Spleen (tissue), 11 donors: ENCODE measurements around the gene SERPINE1. TPM values are rescaled to one million over a fixed set of nuclear protein-coding genes. Genes with fewer than 3 reads are reported as not detected.
A peak's percentile ranks its signal among the peaks of the same experiment; 100 is the strongest.
"Not testable (repeated sequence)": the region's sequence is repeated elsewhere in the genome, so short reads cannot be mapped to it uniquely, and the experiment has no call there.

Experiments used
- DNase-seq: peaks from one replicate; pipeline ENCODE4 v3.0.0-alpha.2; 2020
- H3K27ac ChIP-seq, 8 donors: fragments of 200-600 bp; sonication (generic) in 7 of 8; 1 replicate in 4 of 8; 2 replicates in 4 of 8; pipeline versions ENCODE4 v1.5.0 to v1.8.0; 2016 to 2021; ENCODE audit warnings: inconsistent platforms in 4 of 8, mild to moderate bottlenecking in 4 of 8, moderate library complexity in 1 of 8
- H3K27me3 ChIP-seq, 7 donors: fragments of 200-600 bp; sonication (generic) in 6 of 7; replicated peaks in 1 of 7; 1 replicate in 4 of 7; 2 replicates in 3 of 7; pipeline versions ENCODE4 v1.5.0 to v1.8.0; 2016 to 2021; ENCODE audit warnings: inconsistent platforms in 3 of 7, mild to moderate bottlenecking in 1 of 7
- H3K36me3 ChIP-seq, 6 donors: fragments of 200-600 bp; sonication (generic) in 5 of 6; 1 replicate in 4 of 6; 2 replicates in 2 of 6; pipeline versions ENCODE4 v1.5.0 to v1.8.0; 2016 to 2021; ENCODE audit warnings: inconsistent platforms in 2 of 6
- H3K4me1 ChIP-seq, 6 donors: fragments of 200-600 bp; sonication (generic) in 5 of 6; 1 replicate in 3 of 6; 2 replicates in 3 of 6; pipeline versions ENCODE4 v1.5.0 to v1.8.0; 2016 to 2021; ENCODE audit warnings: inconsistent platforms in 3 of 6
- H3K4me3 ChIP-seq, 8 donors: fragments of 200-600 bp; sonication (generic) in 7 of 8; 1 replicate in 4 of 8; 2 replicates in 4 of 8; pipeline versions ENCODE4 v1.5.0 to v1.8.0; 2016 to 2021; ENCODE audit warnings: inconsistent platforms in 4 of 8, mild to moderate bottlenecking in 4 of 8, moderate library complexity in 2 of 8
- H3K9me3 ChIP-seq, 8 donors: fragments of 200-600 bp; sonication (generic) in 7 of 8; 1 replicate in 4 of 8; 2 replicates in 4 of 8; pipeline versions ENCODE4 v1.5.0 to v1.8.0; 2016 to 2021; ENCODE audit warnings: inconsistent platforms in 4 of 8
- POLR2A ChIP-seq, 3 donors: fragments of 450-650 bp; IDR thresholded peaks; one replicate each; pipeline ENCODE4 v1.5.1; 2017; ENCODE audit warnings: antibody characterized with exemption in 3 of 3, mild to moderate bottlenecking in 1 of 3
- POLR2AphosphoS5 ChIP-seq, 3 donors: sonication (generic); formaldehyde crosslinking; IDR thresholded peaks; one replicate each; pipeline ENCODE4 v1.5.1; 2017; ENCODE audit warnings: antibody characterized with exemption in 3 of 3
- WGBS, 5 donors: extraction: QIAGEN DNeasy Blood & Tissue Kit in 3 of 5; methylation state at CpG; one replicate each; pipeline versions ENCODE4 v1.1.5 to v1.1.7; 2013 to 2018; 5-methylcytosine and 5-hydroxymethylcytosine counted together
- intact Hi-C: fragments of 100-400 bp; cut with DNase I; formaldehyde crosslinking; loops from one replicate; pipeline ENCODE4 v1.15.0; 2023; ENCODE audit warnings: low total_unique reads
- polyA plus RNA-seq, 3 donors: library from polyadenylated mRNA; stranded (reverse); fragments of 200-250 nt; gene quantifications; one replicate each; pipeline ENCODE4 v1.2.1, GENCODE V29; 2013
- total RNA-seq, 7 donors: library from RNA; depleted of rRNA in 3 of 7; stranded (reverse); fragments of >200 nt in 3 of 7; fragmentation: NEBNext Ultra II Directional in 4 of 7; extraction: Animal tissue kit (Norgen Biotek cat#: 25700) in 4 of 7; gene quantifications; one replicate each; pipeline versions ENCODE4 v1.1.0 to v1.2.1, GENCODE V29; 2016 to 2021
- TF ChIP-seq, protein P1 (sequence below), 11 experiments: fragments of 200-600 bp in 7 of 11; fragments of 450-650 bp in 4 of 11; sonication (generic) in 4 of 11; IDR thresholded peaks in 8 of 11; conservative IDR thresholded peaks in 3 of 11; 1 replicate in 7 of 11; 2 replicates in 4 of 11; pipeline versions ENCODE4 v1.4.0 to v1.8.0; 2016 to 2021; ENCODE audit warnings: antibody characterized with exemption in 11 of 11, inconsistent platforms in 4 of 11, mild to moderate bottlenecking in 1 of 11
- donor health status: healthy with polysubstance abuse.
- donor health status: DM: no; HTN: no; CAD: no; lungs with moderate emphysema.
- donor health status: DM: no; HTN: no; CAD: no.
- donor health status: Bipolar disorder and iron deficiency.
- donor health status: healthy.
- donor health status: DM: no; HTN: no; CAD: no.
- donor health status: DM: yes; HTN: yes; CAD: no.

The SERPINE1 gene
- total and polyA plus RNA-seq, 10 donors: 2.2 to 46.4 (median 4.7) TPM

DNA sequence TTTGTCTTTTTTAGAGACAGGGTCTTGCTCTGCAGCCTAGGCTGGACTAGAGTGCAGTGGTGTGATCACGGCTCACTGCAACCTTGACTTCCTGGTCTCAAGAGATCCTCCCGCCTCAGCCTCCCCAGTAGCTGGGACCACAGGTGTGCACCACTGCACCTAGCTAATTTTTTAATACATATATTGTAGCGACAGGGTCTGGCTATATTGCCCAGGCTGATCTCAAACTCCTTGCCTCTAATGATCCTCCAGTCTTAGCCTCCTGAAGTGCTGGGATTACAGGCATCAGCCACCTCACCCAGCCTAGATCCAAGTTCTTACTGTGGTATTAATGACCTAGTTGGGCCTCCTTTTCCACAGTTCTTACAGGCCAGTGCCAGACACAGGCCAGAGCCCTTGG lies 11.7 kb upstream of the SERPINE1 start:
- DNase-seq: no peak
- H3K27me3 ChIP-seq: peaks cover 0 to 9% (median 0%) of the 10 kb centered on the region in 7 donors
- H3K36me3 ChIP-seq: no peaks in the 10 kb centered on the region
- no peak overlapping the region for H3K27ac ChIP-seq
- intact Hi-C loops: no loop called here
- no peak overlapping the region for H3K4me3 ChIP-seq
- peaks cover 0 to 18% (median 3%) of the 10 kb centered on the region in 6 donors for H3K4me1 ChIP-seq
- TF ChIP-seq POLR2AphosphoS5 (IDR thresholded peaks at IDR 0.05): no peak
- H3K9me3 ChIP-seq: no peaks in the 10 kb centered on the region
- 81 to 95% (median 84%) methylated on average over 3 of the region's 3 CpGs for WGBS, 5 donors

DNA sequence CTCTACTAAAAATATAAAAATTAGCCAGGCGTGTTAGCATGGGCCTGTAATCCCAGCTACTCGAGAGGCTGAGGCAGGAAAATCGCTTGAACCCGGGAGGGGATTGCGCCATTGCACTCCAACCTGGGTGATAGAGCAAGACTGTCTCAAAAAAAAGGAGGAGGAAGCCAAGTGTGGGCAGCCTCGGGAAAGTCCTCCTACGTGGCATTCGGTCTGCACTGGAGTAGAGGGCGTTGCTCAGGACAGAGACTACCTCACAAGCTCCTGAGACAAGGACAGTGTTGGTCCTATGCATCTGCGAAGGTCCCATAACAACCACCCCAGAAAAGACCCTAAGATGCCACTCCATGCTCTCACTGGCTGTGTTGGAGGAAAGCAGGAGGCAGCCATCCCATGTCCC lies 10.0 kb upstream of the SERPINE1 start:
- no peak for DNase-seq
- TF ChIP-seq POLR2AphosphoS5 (IDR thresholded peaks at IDR 0.05): no peak
- no peak for TF ChIP-seq POLR2A (IDR thresholded peaks at IDR 0.05)
- TF ChIP-seq, protein P1, sequence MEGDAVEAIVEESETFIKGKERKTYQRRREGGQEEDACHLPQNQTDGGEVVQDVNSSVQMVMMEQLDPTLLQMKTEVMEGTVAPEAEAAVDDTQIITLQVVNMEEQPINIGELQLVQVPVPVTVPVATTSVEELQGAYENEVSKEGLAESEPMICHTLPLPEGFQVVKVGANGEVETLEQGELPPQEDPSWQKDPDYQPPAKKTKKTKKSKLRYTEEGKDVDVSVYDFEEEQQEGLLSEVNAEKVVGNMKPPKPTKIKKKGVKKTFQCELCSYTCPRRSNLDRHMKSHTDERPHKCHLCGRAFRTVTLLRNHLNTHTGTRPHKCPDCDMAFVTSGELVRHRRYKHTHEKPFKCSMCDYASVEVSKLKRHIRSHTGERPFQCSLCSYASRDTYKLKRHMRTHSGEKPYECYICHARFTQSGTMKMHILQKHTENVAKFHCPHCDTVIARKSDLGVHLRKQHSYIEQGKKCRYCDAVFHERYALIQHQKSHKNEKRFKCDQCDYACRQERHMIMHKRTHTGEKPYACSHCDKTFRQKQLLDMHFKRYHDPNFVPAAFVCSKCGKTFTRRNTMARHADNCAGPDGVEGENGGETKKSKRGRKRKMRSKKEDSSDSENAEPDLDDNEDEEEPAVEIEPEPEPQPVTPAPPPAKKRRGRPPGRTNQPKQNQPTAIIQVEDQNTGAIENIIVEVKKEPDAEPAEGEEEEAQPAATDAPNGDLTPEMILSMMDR (IDR thresholded peaks at IDR 0.05 in 8 of 11, conservative IDR thresholded peaks at IDR 0.05 in 3 of 11): no peak
- H3K9me3 ChIP-seq: no peaks in the 10 kb centered on the region
- H3K4me1 ChIP-seq: peaks cover 0 to 18% (median 5%) of the 10 kb centered on the region in 6 donors
- peak overlapping the region in 2 of 8 donors; percentile 18 to 40 for H3K27ac ChIP-seq
- no peaks in the 10 kb centered on the region for H3K36me3 ChIP-seq
- H3K27me3 ChIP-seq: peaks cover 0 to 11% (median 0%) of the 10 kb centered on the region in 7 donors
- intact Hi-C loops: no loop called here
- no peak overlapping the region for H3K4me3 ChIP-seq
- 67 to 86% (median 82%) methylated on average over 10 of the region's 10 CpGs for WGBS, 5 donors

DNA sequence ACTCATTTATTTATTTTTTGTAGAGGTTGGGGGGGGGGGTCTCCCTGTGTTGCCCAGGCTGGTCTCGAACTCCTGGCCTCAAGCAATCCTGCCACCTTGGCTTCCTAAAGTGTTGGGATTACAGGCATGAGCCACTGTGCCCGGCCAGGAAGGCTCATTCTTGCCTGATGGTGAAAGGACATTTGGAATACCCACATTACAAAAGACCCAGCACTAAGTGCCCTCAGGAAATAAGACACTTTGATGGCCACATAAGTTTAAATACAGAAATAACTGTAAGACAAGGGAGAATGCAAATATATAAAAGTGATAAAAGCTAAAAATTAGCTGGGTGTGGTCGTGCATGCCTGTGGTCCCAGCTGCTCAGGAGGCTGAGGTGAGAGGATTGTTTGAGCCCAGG lies 8.0 kb upstream of the SERPINE1 start:
- 73 to 91% (median 78%) methylated on average over 3 of the region's 3 CpGs for WGBS, 5 donors
- peaks cover 0 to 30% (median 0%) of the 10 kb centered on the region in 7 donors for H3K27me3 ChIP-seq
- no peaks in the 10 kb centered on the region for H3K36me3 ChIP-seq
- peaks cover 0 to 26% (median 12%) of the 10 kb centered on the region in 6 donors for H3K4me1 ChIP-seq
- H3K4me3 ChIP-seq: no peak overlapping the region
- no peaks in the 10 kb centered on the region for H3K9me3 ChIP-seq
- DNase-seq: no peak
- no peak overlapping the region for H3K27ac ChIP-seq
- TF ChIP-seq POLR2AphosphoS5 (IDR thresholded peaks at IDR 0.05): no peak
- no peak for TF ChIP-seq POLR2A (IDR thresholded peaks at IDR 0.05)
- TF ChIP-seq, protein P1 (IDR thresholded peaks at IDR 0.05 in 8 of 11, conservative IDR thresholded peaks at IDR 0.05 in 3 of 11): no peak
- intact Hi-C loops: no loop called here

DNA sequence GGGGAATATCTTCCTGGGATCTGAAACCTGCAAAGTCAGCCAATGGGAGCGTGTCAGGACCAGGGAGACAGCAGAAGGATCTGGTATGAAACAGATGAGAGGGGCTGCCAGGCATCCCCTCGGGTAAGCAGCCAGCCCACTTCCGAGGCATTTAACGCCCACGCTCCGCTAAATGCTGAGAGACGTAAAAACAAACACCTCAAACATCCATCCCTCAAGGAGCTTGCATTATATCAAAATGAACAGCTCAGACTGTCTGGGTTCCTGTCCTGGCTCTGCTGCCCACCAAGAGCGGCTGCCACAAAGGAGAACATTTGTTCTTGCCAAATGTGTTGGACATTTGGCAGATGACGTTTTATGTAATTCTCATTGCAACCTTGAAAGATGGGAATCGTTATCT lies 7.0 kb upstream of the SERPINE1 start:
- Histone ChIP-seq H3K27me3 (peaks cover 0 to 40% (median 0%) of the 10 kb centered on the region in 7 donors), H3K4me3 (no peak overlapping the region), H3K36me3 (no peaks in the 10 kb centered on the region), H3K4me1 (peaks cover 0 to 33% (median 16%) of the 10 kb centered on the region in 6 donors), H3K27ac (no peak overlapping the region), H3K9me3 (no peaks in the 10 kb centered on the region)
- DNase-seq: no peak
- intact Hi-C loops: no loop called here
- no peak for TF ChIP-seq POLR2A (IDR thresholded peaks at IDR 0.05)
- TF ChIP-seq, protein P1 (IDR thresholded peaks at IDR 0.05 in 8 of 11, conservative IDR thresholded peaks at IDR 0.05 in 3 of 11): no peak
- no peak for TF ChIP-seq POLR2AphosphoS5 (IDR thresholded peaks at IDR 0.05)
- 52 to 61% (median 55%) methylated on average over 10 of the region's 10 CpGs for WGBS, 5 donors

DNA sequence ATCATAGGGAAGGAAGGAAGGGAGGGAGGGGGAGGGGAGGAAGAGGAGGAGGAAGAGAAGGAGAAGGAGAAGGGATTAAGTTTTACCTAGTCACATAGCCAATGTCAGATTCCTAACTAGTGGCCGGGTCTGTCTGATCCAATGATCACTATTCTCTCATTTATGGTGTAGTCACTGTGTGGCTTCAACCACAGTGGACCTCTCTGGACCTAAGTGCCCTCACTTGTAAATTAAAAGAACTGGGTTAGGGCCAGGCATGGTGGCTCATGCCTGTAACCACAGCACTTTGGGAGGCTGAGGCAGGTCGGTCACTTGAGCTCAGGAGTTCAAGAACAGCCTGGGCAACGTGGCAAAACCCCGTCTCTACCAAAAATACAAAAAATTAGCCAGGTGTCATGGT lies 6.6 kb upstream of the SERPINE1 start:
- peaks cover 0 to 45% (median 0%) of the 10 kb centered on the region in 7 donors for H3K27me3 ChIP-seq
- H3K4me3 ChIP-seq: no peak overlapping the region
- H3K27ac ChIP-seq: peak overlapping the region in 1 of 8 donors; percentile 4
- WGBS, 5 donors: 56 to 94% (median 78%) methylated on average over 3 to 4 of the region's 4 CpGs
- peaks cover 0 to 38% (median 18%) of the 10 kb centered on the region in 6 donors for H3K4me1 ChIP-seq
- intact Hi-C loops: no loop called here
- no peak for TF ChIP-seq POLR2A (IDR thresholded peaks at IDR 0.05)
- TF ChIP-seq, protein P1 (IDR thresholded peaks at IDR 0.05 in 8 of 11, conservative IDR thresholded peaks at IDR 0.05 in 3 of 11): no peak
- no peak for TF ChIP-seq POLR2AphosphoS5 (IDR thresholded peaks at IDR 0.05)
- H3K36me3 ChIP-seq: no peaks in the 10 kb centered on the region
- no peaks in the 10 kb centered on the region for H3K9me3 ChIP-seq
- DNase-seq: no peak

DNA sequence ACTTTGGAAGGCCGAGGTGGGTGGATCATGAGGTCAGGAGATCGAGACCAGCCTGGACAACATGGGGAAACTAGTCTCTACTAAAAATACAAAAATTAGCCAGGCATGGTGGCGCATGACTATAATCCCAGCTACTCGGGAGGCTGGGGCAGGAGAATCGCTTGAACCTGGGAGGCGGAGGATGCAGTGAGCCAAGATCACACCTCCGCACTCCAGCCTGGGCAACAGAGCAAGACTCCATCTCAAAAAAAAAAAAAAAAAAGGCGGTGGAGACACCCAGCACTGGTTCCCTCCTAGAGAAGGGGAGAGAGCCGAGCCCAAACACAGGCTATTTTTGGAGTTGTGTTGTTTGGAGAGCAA lies 5.3 kb upstream of the SERPINE1 start:
- intact Hi-C loops, H3K9me3 ChIP-seq: not testable (repeated sequence)
- H3K27ac ChIP-seq: peak overlapping the region in 7 of 8 donors; percentile 67 to 82 (median 77)

More for the DNA sequence above, 5.3 kb upstream of the SERPINE1 start:
- H3K4me3 ChIP-seq: peak overlapping the region in 1 of 8 donors; percentile 27
- WGBS, 5 donors: 69 to 79% (median 71%) methylated on average over 8 to 9 of the region's 9 CpGs
- H3K4me1 ChIP-seq: peaks cover 7 to 51% (median 31%) of the 10 kb centered on the region in 6 donors
- not testable (repeated sequence) for H3K36me3 ChIP-seq, DNase-seq
- peaks cover 0 to 58% (median 0%) of the 10 kb centered on the region in 7 donors for H3K27me3 ChIP-seq
